Motor neuron (in vitro differentiated cells): ENCODE measurements around the gene UBD. TPM values are rescaled to one million over a fixed set of nuclear protein-coding genes. Genes with fewer than 3 reads are reported as not detected.

Experiments
- ATAC-seq, 8 experiments: fragments of 200-7000 bp; cut with Tn5 transposase; replicated peaks in 6 of 8; 2 replicates each; pipeline ENCODE4 v1.8.0; 2021; ENCODE audit warnings: mild to moderate bottlenecking in 8 of 8, moderate library complexity in 8 of 8
- H3K27ac ChIP-seq, 2 donors: fragments of 250-450 bp; sonication (Bioruptor Pico); 2 replicates each; pipeline ENCODE4 v1.9.0; 2021; ENCODE audit warnings: antibody characterized with exemption in 2 of 2, mild to moderate bottlenecking in 2 of 2, moderate library complexity in 1 of 2
- H3K4me1 ChIP-seq, 2 donors: fragments of 250-450 bp; sonication (Bioruptor Pico); replicated peaks in 1 of 2; 2 replicates each; pipeline ENCODE4 v1.6.1; 2021; ENCODE audit warnings: antibody characterized with exemption in 2 of 2, mild to moderate bottlenecking in 2 of 2, moderate library complexity in 1 of 2
- H3K4me3 ChIP-seq, 5 donors: fragments of 250-450 bp; sonication (Bioruptor Pico); 2 replicates each; pipeline ENCODE4 v1.9.0; 2021; ENCODE audit warnings: antibody characterized with exemption in 5 of 5, mild to moderate bottlenecking in 5 of 5, moderate library complexity in 4 of 5
- WGBS, 10 experiments: fragments of 450-650 bp; shearing (Covaris generic); methylation state at CpG; one replicate each; pipeline ENCODE4 v1.0.0; 2022; 5-methylcytosine and 5-hydroxymethylcytosine counted together
- in situ Hi-C, 9 experiments: fragments of 400-800 bp; cut with MboI; loops; one replicate each; pipeline ENCODE4 v1.15.0; 2021; ENCODE audit warnings: low sequenced_read_pairs in 9 of 9, low pct_unique_long_range_greater_than_20kb in 2 of 9; ENCODE audit not compliant: unreplicated experiment in 9 of 9
- total RNA-seq, 8 experiments: library from RNA; unstranded; fragments of 300-600 nt; gene quantifications; 2 replicates each; pipeline versions ENCODE4 v1.2.3 to v1.2.4, GENCODE V29; 2022

The UBD gene
- total RNA-seq: 1 to 10 TPM in 3 of 8 experiments, under 1 TPM in 2, not detected in 3; 0.56 to 9.4 (median 1.9) TPM

DNA sequence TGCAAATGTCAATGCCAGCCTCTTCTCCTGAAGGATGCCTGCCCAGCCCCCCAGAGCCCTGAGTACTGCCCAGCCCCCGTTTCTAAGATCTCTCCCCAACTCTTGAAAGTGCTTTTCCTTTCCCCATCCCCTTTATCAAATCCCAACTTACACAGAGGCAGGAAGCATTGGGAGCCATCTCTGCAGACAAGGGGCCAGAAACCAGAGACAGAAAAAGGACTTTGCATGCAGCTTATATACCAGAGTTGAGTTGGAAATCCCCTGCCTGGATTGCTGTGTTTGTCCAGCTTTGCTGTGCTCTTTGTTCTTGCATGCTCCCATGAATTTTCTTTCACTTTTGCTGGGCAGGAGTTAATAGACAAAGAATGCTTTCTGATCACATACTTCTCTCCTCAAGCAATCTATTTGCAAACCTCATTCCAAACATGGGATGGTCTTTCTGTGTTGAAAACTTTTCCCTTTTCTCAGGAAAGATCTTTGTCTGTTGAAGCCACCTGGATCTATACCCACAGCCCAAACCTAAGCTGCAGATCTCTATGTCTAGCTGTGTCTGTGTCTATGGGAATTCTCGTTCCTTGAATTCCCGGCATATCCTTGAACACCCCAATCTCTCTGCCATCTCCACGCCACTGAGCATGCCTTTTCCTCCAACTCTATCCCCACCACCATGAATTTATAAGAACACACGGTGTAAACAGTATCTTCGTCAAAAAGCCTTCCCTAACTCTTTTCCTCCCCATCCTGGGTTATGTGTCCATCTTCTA, at the start of gene UBD:
UBD (minus strand) TSS at position 209 of the 764 bp plus-strand sequence; CDS start at position 178, 31 bp downstream.
- WGBS, 10 experiments: 0 to 82% (median 74%) methylated on average over 1 to 6 of the region's 6 CpGs; no CpG with 5 or more reads in 2 of the 10 experiments
- in situ Hi-C loops: no loop called here
- peak in 3 of 8 experiments; percentile 16 to 39 (median 30) for ATAC-seq

GRCh38 chr6:29608131-29608530, 48.6 kb upstream of the UBD start:
- H3K27ac ChIP-seq: no peak overlapping the region
- H3K4me3 ChIP-seq: no peak overlapping the region
- in situ Hi-C loops: loop anchor here in 1 of 9 experiments (25.0 kb wide), 1 partner anchor 621 kb away; no protein-coding TSS in a partner anchor
- ATAC-seq: no peak
- peaks cover 3 to 4% of the 10 kb centered on the region in 2 donors for H3K4me1 ChIP-seq

More for the DNA sequence above, at the start of gene UBD:
- Histone ChIP-seq H3K4me1 (no peaks in the 10 kb centered on the region), H3K27ac (no peak within 1 kb of the TSS), H3K4me3 (no peak within 1 kb of the TSS)

DNA sequence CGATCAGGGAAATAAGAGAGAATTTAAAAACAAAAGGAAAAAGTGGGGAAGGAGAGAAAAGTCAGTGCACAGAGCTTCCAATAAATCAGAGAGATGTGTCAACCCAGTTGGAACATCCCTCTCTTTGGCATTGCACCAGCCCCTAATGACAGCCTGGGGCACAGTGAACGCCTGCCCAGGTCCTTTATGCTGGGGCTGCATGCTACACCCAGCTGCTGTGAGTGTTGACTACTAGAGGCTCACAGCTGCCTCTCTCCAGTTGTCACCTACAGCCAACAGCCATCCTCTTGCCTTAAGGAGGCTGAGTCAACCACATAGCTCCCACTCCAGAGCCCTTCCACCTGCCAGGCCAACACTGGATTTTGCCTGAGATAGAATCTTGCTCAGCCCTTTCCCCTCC, 44.4 kb upstream of the UBD start:
- no peak overlapping the region for H3K27ac ChIP-seq
- WGBS, 10 experiments: 43 to 100% (median 79%) methylated on average over 1 to 2 of the region's 2 CpGs
- ATAC-seq: peak in 3 of 8 experiments; percentile 61 to 80 (median 76)
- peaks cover 8 to 9% of the 10 kb centered on the region in 2 donors for H3K4me1 ChIP-seq
- in situ Hi-C loops: loop anchor here in 1 of 9 experiments (25.0 kb wide), 1 partner anchor 617 kb away; no protein-coding TSS in a partner anchor
- H3K4me3 ChIP-seq: no peak overlapping the region

DNA sequence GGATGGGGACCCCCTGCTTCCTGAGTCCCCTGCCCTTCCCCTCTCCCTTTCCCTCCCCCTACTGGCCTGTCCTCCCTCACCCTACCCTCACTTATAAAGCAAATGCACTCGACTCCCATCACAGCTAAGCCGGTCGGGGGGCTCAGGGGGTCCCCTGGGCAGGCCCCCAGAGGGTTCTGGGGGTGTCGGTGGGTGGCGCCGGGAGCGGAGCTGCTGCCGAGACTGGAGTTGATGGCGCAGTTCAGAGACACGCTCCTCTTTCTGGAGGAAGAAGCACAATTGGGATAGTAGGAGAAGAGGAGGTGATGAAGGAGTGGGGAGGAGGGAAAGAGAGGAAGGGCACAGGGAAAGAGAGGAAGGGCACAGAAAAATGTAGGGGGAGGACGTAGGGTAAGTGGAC, 43.9 kb upstream of the UBD start:
- Histone ChIP-seq H3K27ac (no peak overlapping the region), H3K4me1 (peaks cover 8 to 9% of the 10 kb centered on the region in 2 donors), H3K4me3 (no peak overlapping the region)
- in situ Hi-C loops: loop anchor here in 1 of 9 experiments (25.0 kb wide), 1 partner anchor 616 kb away; no protein-coding TSS in a partner anchor
- WGBS, 10 experiments: 69 to 94% (median 86%) methylated on average over 3 to 9 of the region's 11 CpGs; no CpG with 5 or more reads in 3 of the 10 experiments
- ATAC-seq: peak in 5 of 8 experiments; percentile 18 to 48 (median 27)

GRCh38 chr6:29602564-29603361, 43.2 kb upstream of the UBD start:
- in situ Hi-C loops: loop anchor here in 1 of 9 experiments (25.0 kb wide), 1 partner anchor 615 kb away; no protein-coding TSS in a partner anchor
- peaks cover 8 to 9% of the 10 kb centered on the region in 2 donors for H3K4me1 ChIP-seq
- H3K27ac ChIP-seq: no peak overlapping the region
- ATAC-seq: peak; percentile 31 to 99 (median 97)
- no peak overlapping the region for H3K4me3 ChIP-seq
- 25 to 100% (median 79%) methylated on average over 1 to 11 of the region's 12 CpGs; no CpG with 5 or more reads in 1 of the 10 experiments for WGBS, 10 experiments

DNA sequence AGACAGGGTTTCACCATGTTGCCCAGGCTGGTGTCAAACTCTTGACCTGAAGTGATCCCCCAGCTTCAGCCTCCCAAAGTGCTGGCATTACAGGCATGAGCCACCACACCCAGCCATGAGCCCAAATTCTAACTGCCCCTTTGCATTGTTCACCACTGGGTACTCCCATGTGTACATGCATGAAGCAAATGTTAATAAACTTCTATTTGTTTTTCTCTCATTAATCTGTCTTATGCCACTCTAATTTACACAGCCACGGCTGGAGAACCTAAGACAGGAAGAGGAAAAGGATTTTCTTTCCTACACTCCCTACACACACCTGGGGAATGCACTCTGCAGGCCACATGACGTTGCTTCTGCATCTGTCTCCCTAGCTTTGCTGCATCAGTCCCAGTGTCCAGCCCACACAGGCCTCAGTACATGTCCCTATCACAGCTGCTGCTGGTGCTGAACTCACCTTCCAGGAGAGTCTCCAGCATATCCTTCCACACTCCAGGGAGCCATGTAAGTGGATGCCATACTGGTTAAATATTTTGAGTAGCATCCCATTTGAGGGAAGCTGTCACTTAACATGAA, 38.7 kb upstream of the UBD start:
- in situ Hi-C loops: loop anchor here in 2 of 9 experiments (25.0 kb wide), 2 partner anchors 436 to 911 kb away; partner anchors contain the start of gene OR2J2 (in 1 of the 2)
- ATAC-seq: peak in 1 of 8 experiments; percentile 51
- Histone ChIP-seq H3K4me3 (no peak overlapping the region), H3K4me1 (peaks cover 5 to 7% of the 10 kb centered on the region in 2 donors), H3K27ac (no peak overlapping the region)
- 0 to 100% (median 88%) methylated on average over 1 to 2 of the region's 2 CpGs; no CpG with 5 or more reads in 5 of the 10 experiments for WGBS, 10 experiments

DNA sequence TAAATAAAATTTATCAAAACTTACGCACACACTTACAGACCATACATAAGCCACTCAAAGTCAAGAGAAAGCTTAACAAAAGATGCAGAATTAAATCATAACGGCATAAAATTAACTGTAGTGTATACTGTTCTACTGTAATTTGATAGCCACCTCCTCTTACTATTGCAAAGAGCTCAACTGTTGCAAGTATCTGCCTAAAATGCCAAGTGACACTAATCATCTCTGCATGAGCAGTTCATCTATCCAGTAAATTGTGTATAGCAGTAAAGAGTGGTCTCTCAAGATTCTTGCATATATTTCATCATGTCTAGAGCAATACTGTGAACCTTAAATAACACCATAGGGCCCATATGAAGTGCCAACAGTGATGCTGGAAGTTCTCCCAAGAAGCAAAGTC, 37.7 kb upstream of the UBD start:
- H3K4me1 ChIP-seq: no peaks in the 10 kb centered on the region
- ATAC-seq: no peak
- H3K27ac ChIP-seq: no peak overlapping the region
- WGBS, 10 experiments: 40 to 100% (median 80%) methylated on average over 1 to 2 of the region's 2 CpGs; no CpG with 5 or more reads in 3 of the 10 experiments
- H3K4me3 ChIP-seq: no peak overlapping the region
- in situ Hi-C loops: loop anchor here in 2 of 9 experiments (25.0 kb wide), 2 partner anchors 435 to 910 kb away; partner anchors contain the start of gene OR2J2 (in 1 of the 2)

GRCh38 chr6:29596381-29596900, 36.9 kb upstream of the UBD start:
- in situ Hi-C loops: loop anchor here in 2 of 9 experiments (25.0 kb wide), 2 partner anchors 434 to 909 kb away; partner anchors contain the start of gene OR2J2 (in 1 of the 2)
- Histone ChIP-seq H3K4me1 (no peaks in the 10 kb centered on the region), H3K27ac (no peak overlapping the region), H3K4me3 (no peak overlapping the region)
- WGBS, 10 experiments: 31 to 100% (median 90%) methylated on average over 2 to 5 of the region's 6 CpGs
- no peak for ATAC-seq

- peak in 3 of 8 experiments; percentile 34 to 70 (median 54) for ATAC-seq
- H3K27ac ChIP-seq: no peak overlapping the region
- 0 to 100% (median 57%) methylated on average over 1 to 3 of the region's 4 CpGs for WGBS, 10 experiments
- no peak overlapping the region for H3K4me3 ChIP-seq
- in situ Hi-C loops: loop anchor here in 2 of 9 experiments (25.0 kb wide), 2 partner anchors 431 to 906 kb away; partner anchors contain the start of gene OR2J2 (in 1 of the 2)
- H3K4me1 ChIP-seq: no peaks in the 10 kb centered on the region
Measured at GRCh38 chr6:29593199-29593855, 33.8 kb upstream of the UBD start.

DNA sequence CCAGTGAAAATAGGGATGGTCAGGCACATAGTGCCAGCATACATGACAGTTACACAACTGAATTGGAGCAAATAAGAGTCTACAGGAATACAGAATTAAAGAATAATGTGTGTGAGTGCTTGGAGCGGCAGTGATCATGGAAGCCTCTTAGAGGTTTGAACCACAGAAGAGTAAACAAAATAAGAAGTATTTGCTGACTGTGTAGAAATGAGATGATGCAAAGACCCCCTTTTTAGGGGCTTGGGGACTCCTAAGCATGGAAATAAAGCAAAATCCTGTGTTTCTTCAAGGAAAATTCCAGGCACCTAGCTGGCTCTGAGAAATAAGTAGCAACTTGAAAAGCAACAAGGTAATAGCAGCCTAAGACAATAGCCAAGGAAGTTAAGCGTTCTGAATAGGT, 32.1 kb upstream of the UBD start:
- no peak for ATAC-seq
- H3K4me3 ChIP-seq: no peak overlapping the region
- in situ Hi-C loops: loop anchor here in 2 of 9 experiments (25.0 kb wide), 2 partner anchors 429 to 904 kb away; partner anchors contain the start of gene OR2J2 (in 1 of the 2)
- H3K27ac ChIP-seq: no peak overlapping the region
- no peaks in the 10 kb centered on the region for H3K4me1 ChIP-seq
- 43 to 100% (median 85%) methylated on average over 1 to 2 of the region's 2 CpGs for WGBS, 10 experiments

GRCh38 chr6:29590218-29590808, 30.8 kb upstream of the UBD start:
- 50 to 95% (median 74%) methylated on average over 1 to 4 of the region's 4 CpGs for WGBS, 10 experiments
- ATAC-seq: no peak
- no peak overlapping the region for H3K4me3 ChIP-seq
- in situ Hi-C loops: loop anchor here in 2 of 9 experiments (25.0 kb wide), 2 partner anchors 428 to 903 kb away; partner anchors contain the start of gene OR2J2 (in 1 of the 2)
- H3K27ac ChIP-seq: no peak overlapping the region
- H3K4me1 ChIP-seq: no peaks in the 10 kb centered on the region
